NCI-H1694 treated with DMSO at 0.1 percent for 48 hours (cell line): ENCODE results near the gene NOP14.
"Not testable (repeated sequence)": the region's sequence is repeated elsewhere in the genome, so short reads cannot be mapped to it uniquely, and the experiment has no call there.

ENCODE experiments used
- DNase-seq: peaks from one replicate; lab custom pipeline; 2025; lab: John Stamatoyannopoulos, UW

NOP14 gene

DNA sequence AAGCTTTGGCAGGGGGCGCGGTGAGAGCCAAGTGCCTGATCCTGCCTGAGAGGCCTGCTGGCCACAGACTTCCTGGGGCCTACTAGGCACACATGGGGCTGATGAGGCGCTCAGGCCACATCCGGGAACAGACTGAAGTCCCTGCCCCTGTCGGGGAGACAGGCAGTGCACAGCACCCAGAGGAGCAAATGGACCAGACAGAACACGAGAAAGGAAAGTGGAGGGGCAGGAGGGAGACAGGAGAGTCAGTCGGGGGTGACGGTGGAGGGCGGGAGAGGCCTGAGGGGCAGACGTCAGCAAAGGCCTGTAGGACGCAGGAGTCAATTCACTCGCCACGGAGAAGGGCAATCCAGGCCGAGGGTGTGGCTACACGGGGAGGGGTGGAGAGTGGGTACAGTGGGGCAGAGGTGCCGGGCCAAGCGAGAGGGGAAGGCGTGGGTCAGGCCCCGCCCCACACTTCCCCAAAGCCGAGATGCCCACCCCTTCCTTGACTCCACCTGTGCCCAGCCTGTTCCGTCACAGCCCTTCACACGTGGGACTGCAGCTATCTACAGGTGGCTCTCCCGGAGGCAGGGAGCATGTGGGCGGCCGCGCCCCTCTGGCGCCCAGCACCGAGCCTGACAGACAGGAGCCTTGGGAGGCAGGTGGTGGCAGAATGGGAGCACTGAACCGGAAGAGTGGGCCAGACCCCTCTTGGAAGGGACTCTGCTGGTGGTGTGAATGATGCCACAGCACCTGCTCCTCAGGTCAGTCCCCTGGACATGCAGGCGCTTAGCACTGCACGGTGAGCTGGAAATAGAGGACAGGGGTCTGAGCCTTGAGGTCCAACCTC lies 20.5 kb downstream of the NOP14 start:
- DNase-seq = no peak

DNA sequence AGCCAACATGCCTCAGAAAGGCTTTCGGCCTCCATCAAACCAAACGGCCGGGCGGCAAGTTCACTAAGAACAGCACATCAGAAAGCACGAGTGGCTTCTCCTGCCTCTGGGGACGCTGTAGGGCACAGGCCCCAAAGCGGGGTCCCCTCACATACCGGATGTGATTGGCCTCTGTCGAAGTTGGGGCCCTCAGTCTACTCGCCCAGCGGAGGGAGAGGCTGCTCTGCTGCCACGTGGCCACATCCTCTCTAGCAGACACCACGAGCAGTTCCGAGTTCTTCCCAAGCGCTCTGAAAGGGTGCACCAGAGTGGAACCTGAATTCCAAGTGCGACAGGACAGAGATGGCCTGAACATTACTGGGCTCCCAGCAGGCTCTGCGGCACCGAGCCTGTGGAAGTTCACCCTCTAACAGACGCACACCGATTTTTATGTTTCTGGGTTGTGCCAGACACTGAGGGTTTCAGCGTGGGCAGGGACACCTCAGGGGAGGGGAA lies 21.1 kb downstream of the NOP14 start:
- no peak for DNase-seq

GRCh38 chr4:2941138-2942036 lies 21.8 kb downstream of the NOP14 start:
- DNase-seq = no peak

- no peak for DNase-seq
Observed at GRCh38 chr4:2940267-2941137, 22.7 kb downstream of the NOP14 start.

DNA sequence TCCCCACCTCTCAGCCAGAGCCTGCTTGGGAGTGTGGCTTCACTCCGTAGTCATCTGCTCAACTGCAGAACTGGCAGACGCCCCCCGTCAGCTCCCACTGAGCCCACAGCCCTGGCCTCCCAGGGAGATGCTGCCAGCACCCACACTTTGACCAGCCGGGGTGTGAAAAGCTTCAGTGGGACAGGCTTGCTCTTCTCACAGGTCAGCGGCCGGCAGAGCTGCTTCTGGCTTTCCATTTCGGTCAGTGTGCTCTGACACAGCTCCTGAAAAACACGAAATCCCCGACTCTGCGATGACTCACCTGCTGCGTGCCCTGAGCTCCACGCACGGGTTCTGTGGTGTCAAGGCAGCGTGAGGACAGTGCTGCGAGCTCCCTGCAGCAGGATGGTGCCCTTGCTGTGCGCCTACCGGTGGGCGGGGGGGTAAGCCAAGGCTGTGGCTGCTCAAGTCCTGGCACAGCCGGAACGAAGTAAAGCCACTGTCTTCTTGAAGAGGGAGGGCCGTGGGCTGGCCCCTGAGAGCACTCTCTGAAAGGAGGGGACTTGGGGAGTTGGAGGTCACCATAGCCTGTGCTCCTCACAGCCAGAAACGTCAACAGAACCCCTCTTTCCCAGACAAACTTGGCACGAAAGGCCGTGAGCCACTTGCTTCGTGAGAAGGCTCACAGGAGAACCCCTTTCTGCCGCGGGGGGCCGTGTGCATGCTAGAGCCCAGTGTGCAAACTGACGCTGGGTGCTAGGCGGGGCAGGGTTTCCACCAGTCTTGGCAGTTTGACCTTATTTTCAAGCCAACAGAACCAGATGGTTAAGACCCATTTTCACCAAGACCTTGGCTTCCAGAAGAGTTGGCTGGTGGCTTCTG lies 23.6 kb downstream of the NOP14 start:
- DNase-seq = no peak

DNA sequence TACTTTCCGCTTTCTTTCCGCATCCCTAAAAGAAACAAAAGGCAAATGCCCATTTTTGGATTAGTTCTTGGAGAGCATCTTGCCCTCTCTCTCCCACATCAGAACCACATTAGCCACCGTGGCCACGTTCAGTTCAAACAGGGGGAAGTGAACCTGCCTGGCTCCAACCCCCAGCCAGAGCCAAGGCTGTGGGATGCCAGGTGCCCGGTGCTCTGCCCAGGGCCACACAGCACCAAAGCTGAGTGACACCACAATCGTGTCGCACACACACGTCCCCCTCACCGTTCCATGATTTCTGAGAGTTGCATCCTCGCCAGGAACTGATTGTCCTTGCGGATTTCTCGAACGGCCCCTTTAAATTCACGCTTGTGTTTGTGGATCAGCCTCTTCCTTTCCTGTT lies 24.3 kb downstream of the NOP14 start:
- no peak for DNase-seq

GRCh38 chr4:2938411-2938810 lies 24.8 kb downstream of the NOP14 start:
- not testable (repeated sequence) for DNase-seq

GRCh38 chr4:2937986-2938385 lies 25.2 kb downstream of the NOP14 start:
- DNase-seq = no peak

- no peak for DNase-seq
Observed at GRCh38 chr4:2937146-2937857, 25.9 kb downstream of the NOP14 start.

DNA sequence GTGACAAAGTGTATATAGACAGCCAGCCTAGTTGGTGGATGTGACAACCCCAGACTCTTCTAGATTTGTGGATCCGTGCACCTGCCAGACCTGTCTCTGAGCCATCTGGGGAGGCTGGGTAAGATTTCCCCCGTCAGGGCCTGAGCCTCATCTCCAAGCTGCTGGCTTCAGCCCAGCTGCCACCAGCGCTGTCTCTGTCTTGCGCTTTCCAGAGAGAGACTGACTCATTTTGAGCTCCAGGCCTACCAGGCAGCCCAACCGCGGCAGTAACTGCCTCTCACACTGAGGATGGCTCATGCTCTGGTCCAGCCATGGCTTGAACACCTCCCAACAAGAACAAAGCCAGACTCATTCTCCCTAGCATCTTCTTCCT lies 26.4 kb downstream of the NOP14 start:
- no peak for DNase-seq

DNA sequence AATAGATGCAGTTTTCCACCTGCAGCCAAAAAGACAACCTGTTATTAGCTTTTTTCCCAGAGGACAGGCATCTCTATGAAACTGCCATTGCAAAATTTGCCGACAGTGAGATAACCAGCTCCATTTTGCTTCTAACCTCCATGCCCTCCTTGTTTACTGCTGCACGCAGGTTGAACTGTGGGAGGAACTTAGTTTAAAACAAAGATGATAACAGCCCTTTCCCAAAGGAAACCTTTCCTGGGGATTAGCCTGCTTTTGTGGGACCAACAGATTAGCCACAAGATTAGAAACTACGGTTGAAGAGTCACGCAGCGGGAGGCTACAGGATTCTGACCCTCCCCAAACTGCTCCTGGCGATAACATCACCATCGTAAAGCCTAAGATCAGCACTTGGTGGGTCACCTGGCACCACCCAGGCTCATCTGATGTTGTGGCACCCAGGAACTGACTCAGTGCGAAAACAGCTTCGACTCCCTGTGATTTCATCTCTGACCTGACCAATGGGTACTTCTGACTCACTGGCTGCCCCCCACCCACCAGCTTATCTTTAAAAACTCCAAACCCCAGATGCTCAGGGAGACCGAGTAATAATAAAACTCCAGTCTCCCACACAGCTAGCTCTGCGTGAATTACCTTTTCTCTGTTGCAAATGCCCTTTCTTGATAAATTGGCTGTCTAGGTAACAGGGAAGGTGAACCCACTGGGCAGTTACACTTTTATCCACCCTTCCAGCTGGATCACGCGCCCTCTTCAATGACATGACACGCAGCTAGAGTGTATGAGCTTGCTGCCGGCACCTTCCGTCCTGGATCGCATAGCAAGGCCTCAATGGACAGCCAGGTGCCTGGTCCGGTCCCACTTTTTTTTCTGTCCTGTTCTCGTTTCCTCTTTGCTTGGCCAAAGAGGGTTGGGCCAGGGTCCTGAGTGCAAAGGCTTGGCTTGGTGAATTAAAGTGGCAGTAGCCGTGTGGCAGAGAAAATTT lies 27.2 kb downstream of the NOP14 start:
- DNase-seq = no peak

- peak; percentile 72 for DNase-seq
Observed at GRCh38 chr4:2934813-2935761, 28.1 kb downstream of the NOP14 start.

DNA sequence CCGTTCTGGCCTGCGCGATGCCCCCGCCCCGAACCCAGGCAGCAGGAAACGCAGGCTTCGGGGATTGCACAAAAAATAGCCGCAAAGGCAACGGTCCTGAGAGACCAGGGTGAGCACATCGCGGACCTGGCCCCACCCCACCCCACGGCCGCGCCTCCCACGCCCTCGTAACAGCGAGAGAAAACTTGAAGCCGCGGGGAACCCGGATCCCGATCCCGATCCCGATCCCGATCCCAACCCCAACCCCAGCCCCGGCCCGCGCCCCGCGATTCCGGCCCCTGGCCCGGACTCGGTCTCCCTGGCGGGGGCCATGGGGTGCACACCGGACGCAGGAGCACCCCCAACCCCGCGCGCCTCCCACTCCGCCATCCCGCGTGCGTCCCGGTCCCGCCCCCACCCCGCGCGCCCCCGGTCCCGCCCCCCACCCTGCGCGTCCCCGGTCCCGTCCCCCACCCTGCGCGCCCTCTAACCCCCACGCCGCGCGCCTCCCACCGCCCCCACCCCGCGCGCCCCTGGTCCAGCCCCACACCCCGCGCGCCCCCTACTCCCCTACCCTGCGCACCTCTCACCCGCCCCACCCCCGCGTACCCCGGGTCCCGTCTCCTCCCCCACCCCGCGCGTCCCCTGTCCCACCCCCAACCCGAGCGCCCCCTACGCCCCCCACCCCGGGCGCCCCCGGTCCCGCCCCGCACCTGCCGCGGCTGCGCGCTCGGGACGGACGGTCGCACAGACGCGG lies 29.0 kb downstream of the NOP14 start:
- DNase-seq = no peak

- no peak for DNase-seq
Observed at GRCh38 chr4:2933566-2934076, 29.6 kb downstream of the NOP14 start.

DNA sequence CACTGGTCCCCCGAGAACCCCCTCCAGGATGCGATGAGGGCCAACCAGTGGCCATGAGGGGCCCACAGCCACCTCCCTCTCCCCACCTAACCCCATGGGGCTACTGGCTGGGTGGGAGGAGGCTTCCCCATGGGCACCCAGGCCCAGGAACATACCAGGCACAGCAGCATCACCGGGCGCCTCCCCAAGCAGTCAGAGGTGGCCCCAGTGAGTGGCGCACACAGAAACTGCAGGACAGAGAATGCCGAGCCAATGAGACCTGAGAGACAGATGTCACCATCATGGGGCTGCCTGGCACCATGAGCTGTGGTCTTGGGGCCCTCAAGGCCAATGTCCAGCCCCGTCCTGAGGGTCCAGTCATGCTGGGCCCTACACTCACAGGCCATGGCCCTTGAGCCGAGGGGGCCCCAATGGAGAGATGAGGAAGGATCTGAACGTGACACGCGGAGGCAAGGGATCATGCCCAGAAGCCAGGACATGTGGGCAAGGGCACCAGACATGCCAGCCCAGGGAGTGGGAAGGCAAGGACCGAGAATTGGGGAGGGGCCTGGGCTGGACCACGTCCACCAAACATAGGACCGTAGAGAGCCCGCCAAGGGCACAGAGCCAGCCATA lies 30.1 kb downstream of the NOP14 start:
- DNase-seq = no peak

- DNase-seq = no peak
Observed at GRCh38 chr4:2932321-2932950, 30.8 kb downstream of the NOP14 start.
